ENCODE data around the gene EFCAB11.

GRCh38 chr14:89787525-89787924, 167.0 kb downstream of the EFCAB11 start:
- TF ChIP-seq, protein P1, sequence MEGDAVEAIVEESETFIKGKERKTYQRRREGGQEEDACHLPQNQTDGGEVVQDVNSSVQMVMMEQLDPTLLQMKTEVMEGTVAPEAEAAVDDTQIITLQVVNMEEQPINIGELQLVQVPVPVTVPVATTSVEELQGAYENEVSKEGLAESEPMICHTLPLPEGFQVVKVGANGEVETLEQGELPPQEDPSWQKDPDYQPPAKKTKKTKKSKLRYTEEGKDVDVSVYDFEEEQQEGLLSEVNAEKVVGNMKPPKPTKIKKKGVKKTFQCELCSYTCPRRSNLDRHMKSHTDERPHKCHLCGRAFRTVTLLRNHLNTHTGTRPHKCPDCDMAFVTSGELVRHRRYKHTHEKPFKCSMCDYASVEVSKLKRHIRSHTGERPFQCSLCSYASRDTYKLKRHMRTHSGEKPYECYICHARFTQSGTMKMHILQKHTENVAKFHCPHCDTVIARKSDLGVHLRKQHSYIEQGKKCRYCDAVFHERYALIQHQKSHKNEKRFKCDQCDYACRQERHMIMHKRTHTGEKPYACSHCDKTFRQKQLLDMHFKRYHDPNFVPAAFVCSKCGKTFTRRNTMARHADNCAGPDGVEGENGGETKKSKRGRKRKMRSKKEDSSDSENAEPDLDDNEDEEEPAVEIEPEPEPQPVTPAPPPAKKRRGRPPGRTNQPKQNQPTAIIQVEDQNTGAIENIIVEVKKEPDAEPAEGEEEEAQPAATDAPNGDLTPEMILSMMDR (IDR thresholded peaks at IDR 0.05): no peak
- TF ChIP-seq POLR2AphosphoS5 (IDR thresholded peaks at IDR 0.05): no peak
- TF ChIP-seq POLR2A (IDR thresholded peaks at IDR 0.05): no peak
